ENCODE results near the gene GRM8. TPM values are rescaled to one million over a fixed set of nuclear protein-coding genes. Genes with fewer than 3 reads are reported as not detected.
"Not testable (repeated sequence)": the region's sequence is repeated elsewhere in the genome, so short reads cannot be mapped to it uniquely, and the experiment has no call there.

GRM8 gene
- total RNA-seq, 4 donors from 2014 or later = 0.11 TPM; not detected in 3

GRCh38 chr7:126840869-126841268, 411.9 kb downstream of the GRM8 start:
- Histone ChIP-seq H3K4me1 (no peaks in the 10 kb centered on the region), H3K36me3 (no peaks in the 10 kb centered on the region), H3K9me3 (no peaks in the 10 kb centered on the region), H3K4me3 (no peak overlapping the region), H3K27me3 (no peaks in the 10 kb centered on the region), H3K27ac (replicated peaks in 1 of 4) (no peak overlapping the region)
- no peak for TF ChIP-seq CTCF (IDR thresholded peaks at IDR 0.05)
- TF ChIP-seq EP300 (IDR thresholded peaks at IDR 0.05) = no peak
- TF ChIP-seq POLR2AphosphoS5 (IDR thresholded peaks at IDR 0.05) = no peak
- TF ChIP-seq POLR2A (IDR thresholded peaks at IDR 0.05; ENCODE audit: low read depth) = no peak
- intact Hi-C loops (cut with DNase I) = no loop called here
- no peak for DNase-seq (ENCODE audit: extremely low spot score)

- DNase-seq (ENCODE audit: extremely low spot score) = no peak
- H3K27ac ChIP-seq (replicated peaks in 1 of 4) = no peak overlapping the region
- intact Hi-C loops (cut with DNase I) = no loop called here
- H3K27me3 ChIP-seq = no peaks in the 10 kb centered on the region
- TF ChIP-seq POLR2AphosphoS5 (IDR thresholded peaks at IDR 0.05) (no peak), EP300 (IDR thresholded peaks at IDR 0.05) (no peak)
- no peaks in the 10 kb centered on the region for H3K9me3 ChIP-seq
- H3K36me3 ChIP-seq = no peaks in the 10 kb centered on the region
- no peaks in the 10 kb centered on the region for H3K4me1 ChIP-seq
- WGBS = 81% methylated on average over 1 of the region's 1 CpG
- no peak overlapping the region for H3K4me3 ChIP-seq
Observed at GRCh38 chr7:126839624-126840023, 413.1 kb downstream of the GRM8 start.

GRCh38 chr7:126838194-126838593, 414.5 kb downstream of the GRM8 start:
- no peak for DNase-seq (ENCODE audit: extremely low spot score)
- TF ChIP-seq CTCF (IDR thresholded peaks at IDR 0.05) = no peak
- no peak for TF ChIP-seq EP300 (IDR thresholded peaks at IDR 0.05)
- TF ChIP-seq POLR2AphosphoS5 (IDR thresholded peaks at IDR 0.05) = no peak
- no peak overlapping the region for H3K4me3 ChIP-seq
- H3K27ac ChIP-seq (replicated peaks in 1 of 4) = no peak overlapping the region
- no peaks in the 10 kb centered on the region for H3K36me3 ChIP-seq
- no peaks in the 10 kb centered on the region for H3K27me3 ChIP-seq
- intact Hi-C loops (cut with DNase I) = no loop called here
- H3K9me3 ChIP-seq = no peaks in the 10 kb centered on the region
- no peaks in the 10 kb centered on the region for H3K4me1 ChIP-seq

GRCh38 chr7:126831241-126831640, 421.5 kb downstream of the GRM8 start:
- intact Hi-C loops (cut with DNase I); H3K9me3 ChIP-seq; H3K4me1 ChIP-seq; H3K27me3 ChIP-seq; H3K4me3 ChIP-seq; H3K27ac ChIP-seq (replicated peaks in 1 of 4); DNase-seq (ENCODE audit: extremely low spot score); H3K36me3 ChIP-seq: not testable (repeated sequence)
- 80% methylated on average over 1 of the region's 9 CpGs for WGBS

GRCh38 chr7:126820925-126821324, 431.8 kb downstream of the GRM8 start:
- no peaks in the 10 kb centered on the region for H3K4me1 ChIP-seq
- TF ChIP-seq POLR2AphosphoS5 (IDR thresholded peaks at IDR 0.05) = no peak
- TF ChIP-seq EP300 (IDR thresholded peaks at IDR 0.05) = no peak
- no peak for TF ChIP-seq CTCF (IDR thresholded peaks at IDR 0.05)
- no peak for TF ChIP-seq POLR2A (IDR thresholded peaks at IDR 0.05; ENCODE audit: low read depth)
- WGBS = 94% methylated on average over 3 of the region's 3 CpGs
- H3K27ac ChIP-seq (replicated peaks in 1 of 4) = no peak overlapping the region
- no peaks in the 10 kb centered on the region for H3K27me3 ChIP-seq
- DNase-seq (ENCODE audit: extremely low spot score) = no peak
- H3K36me3 ChIP-seq = no peaks in the 10 kb centered on the region
- no peaks in the 10 kb centered on the region for H3K9me3 ChIP-seq
- no peak overlapping the region for H3K4me3 ChIP-seq
- intact Hi-C loops (cut with DNase I) = no loop called here

GRCh38 chr7:126819197-126819484, 433.6 kb downstream of the GRM8 start:
- no peaks in the 10 kb centered on the region for H3K9me3 ChIP-seq
- H3K36me3 ChIP-seq = no peaks in the 10 kb centered on the region
- no peak for DNase-seq (ENCODE audit: extremely low spot score)
- 74% methylated on average over 5 of the region's 5 CpGs for WGBS
- peaks cover 0 to 9% (median 0%) of the 10 kb centered on the region in 4 donors for H3K4me1 ChIP-seq
- no peaks in the 10 kb centered on the region for H3K27me3 ChIP-seq
- TF ChIP-seq EP300 (IDR thresholded peaks at IDR 0.05) (no peak), POLR2AphosphoS5 (IDR thresholded peaks at IDR 0.05) (no peak), POLR2A (IDR thresholded peaks at IDR 0.05; ENCODE audit: low read depth) (no peak)
- H3K27ac ChIP-seq (replicated peaks in 1 of 4) = no peak overlapping the region
- no peak overlapping the region for H3K4me3 ChIP-seq
- intact Hi-C loops (cut with DNase I) = no loop called here
